ENCODE measurements around the gene LTBP2.

LTBP2 gene

GRCh38 chr14:74610866-74611649, 979 bp downstream of the LTBP2 start:
- peak; percentile 39 for DNase-seq

GRCh38 chr14:74610199-74610865, 1.7 kb downstream of the LTBP2 start:
- DNase-seq: no peak

- DNase-seq: no peak
These were observed 2.3 kb downstream of the LTBP2 start for GRCh38 chr14:74609721-74610120.

- DNase-seq: peak; percentile 86
These were observed 3.0 kb downstream of the LTBP2 start for GRCh38 chr14:74608959-74609611.

GRCh38 chr14:74606727-74607126, 5.3 kb downstream of the LTBP2 start:
- no peak for DNase-seq

- no peak for DNase-seq
These were observed 6.4 kb downstream of the LTBP2 start for GRCh38 chr14:74605531-74606223.

GRCh38 chr14:74604911-74605310, 7.1 kb downstream of the LTBP2 start:
- no peak for DNase-seq

- DNase-seq: no peak
These were observed 7.9 kb downstream of the LTBP2 start for GRCh38 chr14:74604157-74604556.

GRCh38 chr14:74601982-74602381, 10.1 kb downstream of the LTBP2 start:
- DNase-seq: no peak

- DNase-seq: no peak
These were observed 12.1 kb downstream of the LTBP2 start for GRCh38 chr14:74599946-74600345.

GRCh38 chr14:74599321-74599761, 12.7 kb downstream of the LTBP2 start:
- DNase-seq: no peak

- DNase-seq: no peak
These were observed 15.1 kb downstream of the LTBP2 start for GRCh38 chr14:74596741-74597450.

GRCh38 chr14:74595006-74595735, 16.9 kb downstream of the LTBP2 start:
- DNase-seq: no peak

- DNase-seq: no peak
These were observed 17.4 kb downstream of the LTBP2 start for GRCh38 chr14:74594606-74595005.

GRCh38 chr14:74594029-74594428, 18.0 kb downstream of the LTBP2 start:
- DNase-seq: no peak

GRCh38 chr14:74593241-74593953, 18.6 kb downstream of the LTBP2 start:
- no peak for DNase-seq

GRCh38 chr14:74592476-74593201, 19.4 kb downstream of the LTBP2 start:
- DNase-seq: no peak

GRCh38 chr14:74591899-74592298, 20.1 kb downstream of the LTBP2 start:
- DNase-seq: no peak

- no peak for DNase-seq
These were observed 20.6 kb downstream of the LTBP2 start for GRCh38 chr14:74591394-74591793.

- DNase-seq: no peak
These were observed 22.7 kb downstream of the LTBP2 start for GRCh38 chr14:74589291-74589879.

Measured in activated CD4-positive, CD25-positive, alpha-beta regulatory T cell treated with anti-CD3 and anti-CD28 coated beads, Interleukin-2, amount 50 U/mL, for 72 hours (primary cell).